ENCODE measurements around the gene GATA2.

Gene GATA2

GRCh38 chr3:128492671-128493569, at the start of gene GATA2:
Gene GATA2 (minus strand): TSS chr3:128493201. CDS start chr3:128487031, 6,170 bp downstream.
- TF ChIP-seq CTCF (IDR thresholded peaks at IDR 0.05; ENCODE audit: insufficient read depth, low read length, poor library complexity, severe bottlenecking): peak; percentile 15
- no peaks in the 10 kb centered on the region for H3K36me3 ChIP-seq (ENCODE audit: control insufficient read depth, insufficient read depth, low read length)
- peaks cover 5% of the 10 kb centered on the region for H3K27me3 ChIP-seq (replicated peaks; ENCODE audit: control insufficient read depth, insufficient read depth, low read length)
- no peak for DNase-seq (ENCODE audit: extremely low read depth, insufficient read length)
- no peak within 1 kb of the TSS for H3K4me3 ChIP-seq (replicated peaks; ENCODE audit: low read depth, low read length)

- Histone ChIP-seq H3K4me3 (replicated peaks; ENCODE audit: low read depth, low read length) (no peak overlapping the region), H3K36me3 (ENCODE audit: control insufficient read depth, insufficient read depth, low read length) (no peaks in the 10 kb centered on the region), H3K27me3 (replicated peaks; ENCODE audit: control insufficient read depth, insufficient read depth, low read length) (no peaks in the 10 kb centered on the region)
- no peak for DNase-seq (ENCODE audit: extremely low read depth, insufficient read length)
- no peak for TF ChIP-seq CTCF (IDR thresholded peaks at IDR 0.05; ENCODE audit: insufficient read depth, low read length, poor library complexity, severe bottlenecking)
Observed at GRCh38 chr3:128541246-128541645, 48.2 kb upstream of the GATA2 start.

GRCh38 chr3:128539376-128539775, 46.4 kb upstream of the GATA2 start:
- Histone ChIP-seq H3K36me3 (ENCODE audit: control insufficient read depth, insufficient read depth, low read length) (no peaks in the 10 kb centered on the region), H3K4me3 (replicated peaks; ENCODE audit: low read depth, low read length) (no peak overlapping the region), H3K27me3 (replicated peaks; ENCODE audit: control insufficient read depth, insufficient read depth, low read length) (peaks cover 2% of the 10 kb centered on the region; the same call in 1 of the 2 replicates)
- DNase-seq (ENCODE audit: extremely low read depth, insufficient read length): no peak
- no peak for TF ChIP-seq CTCF (IDR thresholded peaks at IDR 0.05; ENCODE audit: insufficient read depth, low read length, poor library complexity, severe bottlenecking)

GRCh38 chr3:128537091-128537703, 44.2 kb upstream of the GATA2 start:
- no peak for TF ChIP-seq CTCF (IDR thresholded peaks at IDR 0.05; ENCODE audit: insufficient read depth, low read length, poor library complexity, severe bottlenecking)
- DNase-seq (ENCODE audit: extremely low read depth, insufficient read length): no peak
- Histone ChIP-seq H3K36me3 (ENCODE audit: control insufficient read depth, insufficient read depth, low read length) (no peaks in the 10 kb centered on the region), H3K4me3 (replicated peaks; ENCODE audit: low read depth, low read length) (no peak overlapping the region), H3K27me3 (replicated peaks; ENCODE audit: control insufficient read depth, insufficient read depth, low read length) (peaks cover 2% of the 10 kb centered on the region)

- H3K4me3 ChIP-seq (replicated peaks; ENCODE audit: low read depth, low read length): no peak overlapping the region
- no peak for DNase-seq (ENCODE audit: extremely low read depth, insufficient read length)
- H3K36me3 ChIP-seq (ENCODE audit: control insufficient read depth, insufficient read depth, low read length): no peaks in the 10 kb centered on the region
- H3K27me3 ChIP-seq (replicated peaks; ENCODE audit: control insufficient read depth, insufficient read depth, low read length): peaks cover 2% of the 10 kb centered on the region
- no peak for TF ChIP-seq CTCF (IDR thresholded peaks at IDR 0.05; ENCODE audit: insufficient read depth, low read length, poor library complexity, severe bottlenecking)
Observed at GRCh38 chr3:128532012-128532983, 39.3 kb upstream of the GATA2 start.

Measured in GM06990 (cell line).